Sigmoid colon (tissue), 7 donors: ENCODE data around the gene RFT1. TPM values are rescaled to one million over a fixed set of nuclear protein-coding genes. Genes with fewer than 3 reads are reported as not detected.

Source experiments
- DNase-seq: peaks from one replicate; pipeline ENCODE4 v3.0.0-alpha.2; 2019
- H3K27ac ChIP-seq, 4 donors: fragments of 200-600 bp; sonication (generic); one replicate each; pipeline ENCODE4 v1.5.1; 2016 to 2019; ENCODE audit warnings: mild to moderate bottlenecking in 1 of 4
- H3K27me3 ChIP-seq, 3 donors: fragments of 200-600 bp; sonication (generic); one replicate each; pipeline ENCODE4 v1.5.1; 2019; ENCODE audit warnings: mild to moderate bottlenecking in 1 of 3
- H3K36me3 ChIP-seq, 4 donors: fragments of 200-600 bp; sonication (generic); one replicate each; pipeline ENCODE4 v1.5.1; 2016 to 2019
- H3K4me1 ChIP-seq, 4 donors: fragments of 200-600 bp; sonication (generic); one replicate each; pipeline ENCODE4 v1.5.1; 2017 to 2019
- H3K4me3 ChIP-seq, 4 donors: fragments of 200-600 bp; sonication (generic); one replicate each; pipeline ENCODE4 v1.5.1; 2017 to 2019; ENCODE audit warnings: mild to moderate bottlenecking in 2 of 4, moderate library complexity in 1 of 4
- H3K9me3 ChIP-seq, 4 donors: fragments of 200-600 bp in 3 of 4; sonication (generic) in 3 of 4; one replicate each; pipeline versions ENCODE4 v1.5.1 to v1.6.1; 2013 to 2019
- CTCF ChIP-seq, 4 experiments: fragments of 450-650 bp in 3 of 4; fragments of 200-600 bp in 1 of 4; IDR thresholded peaks; one replicate each; pipeline ENCODE4 v1.5.1; 2016 to 2019; ENCODE audit warnings: antibody characterized with exemption in 4 of 4, mild to moderate bottlenecking in 3 of 4, moderate library complexity in 2 of 4
- EP300 ChIP-seq, 4 donors: sonication (generic); formaldehyde crosslinking; IDR thresholded peaks; one replicate each; pipeline ENCODE4 v1.6.1; 2017; ENCODE audit warnings: antibody characterized with exemption in 4 of 4
- POLR2A ChIP-seq, 2 donors: fragments of 450-650 bp; IDR thresholded peaks; one replicate each; pipeline ENCODE4 v1.6.1; 2016; ENCODE audit warnings: antibody characterized with exemption in 2 of 2, mild to moderate bottlenecking in 2 of 2, moderate library complexity in 2 of 2
- POLR2AphosphoS5 ChIP-seq, 4 donors: sonication (generic); formaldehyde crosslinking; IDR thresholded peaks; one replicate each; pipeline ENCODE4 v1.6.1; 2017; ENCODE audit warnings: antibody characterized with exemption in 4 of 4
- WGBS, 2 donors: extraction: QIAGEN DNeasy Blood & Tissue Kit; methylation state at CpG; one replicate each; pipeline ENCODE4 v1.1.7; 2013; 5-methylcytosine and 5-hydroxymethylcytosine counted together
- intact Hi-C: fragments of 100-400 bp; cut with DNase I; formaldehyde crosslinking; loops from one replicate; pipeline ENCODE4 v1.15.1; 2023
- polyA plus RNA-seq, 3 donors: library from polyadenylated mRNA; stranded (reverse); fragments of 200-250 nt; gene quantifications; one replicate each; pipeline ENCODE4 v1.2.3, GENCODE V29; 2013
- total RNA-seq, 4 donors: library from RNA; depleted of rRNA; stranded (reverse); fragments of >200 nt; gene quantifications; one replicate each; pipeline ENCODE4 v1.1.0, GENCODE V29; 2016
- donor health status: healthy with polysubstance abuse.
- donor health status: Bipolar disorder and iron deficiency.
- donor health status: healthy.

Gene RFT1
- total and polyA plus RNA-seq, 7 donors: 3.0 to 13.2 (median 6.3) TPM

- Histone ChIP-seq H3K36me3 (no peaks in the 10 kb centered on the region), H3K4me3 (peak overlapping the region; percentile 51 to 67 (median 64)), H3K4me1 (peaks cover 4 to 14% (median 12%) of the 10 kb centered on the region in 4 donors), H3K9me3 (no peaks in the 10 kb centered on the region), H3K27ac (peak overlapping the region; percentile 61 to 75 (median 69)), H3K27me3 (no peaks in the 10 kb centered on the region)
- 0 to 3% methylated on average over 32 of the region's 32 CpGs for WGBS, 2 donors
- DNase-seq: peak; percentile 87
- intact Hi-C loops: loop anchor here (2.0 to 5.0 kb wide), 3 partner anchors 141 to 300 kb away; no protein-coding TSS in a partner anchor
- TF ChIP-seq POLR2A (IDR thresholded peaks at IDR 0.05) (no peak), CTCF (IDR thresholded peaks at IDR 0.05) (peak; percentile 82 to 97 (median 92))
Observed at GRCh38 chr3:53072653-53073552, 57.3 kb downstream of the RFT1 start.

GRCh38 chr3:53071882-53072431, 58.3 kb downstream of the RFT1 start:
- Histone ChIP-seq H3K27ac (no peak overlapping the region), H3K4me3 (peak overlapping the region in 2 of 4 donors; percentile 66 to 67), H3K4me1 (peaks cover 4 to 14% (median 12%) of the 10 kb centered on the region in 4 donors), H3K9me3 (no peaks in the 10 kb centered on the region), H3K27me3 (no peaks in the 10 kb centered on the region), H3K36me3 (no peaks in the 10 kb centered on the region)
- peak; percentile 57 for DNase-seq
- 80 to 90% methylated on average over 11 of the region's 11 CpGs for WGBS, 2 donors
- intact Hi-C loops: loop anchor here (2.0 to 5.0 kb wide), 3 partner anchors 140 to 299 kb away; no protein-coding TSS in a partner anchor
- TF ChIP-seq CTCF (IDR thresholded peaks at IDR 0.05) (no peak), EP300 (IDR thresholded peaks at IDR 0.05) (no peak), POLR2A (IDR thresholded peaks at IDR 0.05) (no peak), POLR2AphosphoS5 (IDR thresholded peaks at IDR 0.05) (no peak)

GRCh38 chr3:53069422-53070068, 60.7 kb downstream of the RFT1 start:
- WGBS, 2 donors: 83 to 85% methylated on average over 4 of the region's 4 CpGs
- peak; percentile 24 for DNase-seq
- Histone ChIP-seq H3K36me3 (no peaks in the 10 kb centered on the region), H3K4me1 (peaks cover 4 to 14% (median 12%) of the 10 kb centered on the region in 4 donors), H3K9me3 (no peaks in the 10 kb centered on the region), H3K27ac (no peak overlapping the region), H3K27me3 (no peaks in the 10 kb centered on the region), H3K4me3 (no peak overlapping the region)
- TF ChIP-seq POLR2AphosphoS5 (IDR thresholded peaks at IDR 0.05) (no peak), EP300 (IDR thresholded peaks at IDR 0.05) (no peak), CTCF (IDR thresholded peaks at IDR 0.05) (no peak), POLR2A (IDR thresholded peaks at IDR 0.05) (no peak)
- intact Hi-C loops: loop anchor here (5.0 kb wide), 2 partner anchors 137 to 222 kb away; no protein-coding TSS in a partner anchor

GRCh38 chr3:53068176-53068575, 62.1 kb downstream of the RFT1 start:
- no peak for DNase-seq
- H3K27me3 ChIP-seq: no peaks in the 10 kb centered on the region
- no peaks in the 10 kb centered on the region for H3K9me3 ChIP-seq
- peaks cover 3 to 14% (median 7%) of the 10 kb centered on the region in 4 donors for H3K4me1 ChIP-seq
- no peaks in the 10 kb centered on the region for H3K36me3 ChIP-seq
- no peak overlapping the region for H3K27ac ChIP-seq
- TF ChIP-seq POLR2AphosphoS5 (IDR thresholded peaks at IDR 0.05): no peak
- no peak for TF ChIP-seq CTCF (IDR thresholded peaks at IDR 0.05)
- no peak for TF ChIP-seq EP300 (IDR thresholded peaks at IDR 0.05)
- TF ChIP-seq POLR2A (IDR thresholded peaks at IDR 0.05): no peak
- WGBS, 2 donors: 75 to 89% methylated on average over 3 of the region's 3 CpGs
- H3K4me3 ChIP-seq: no peak overlapping the region
- intact Hi-C loops: no loop called here
